Glutamatergic neuron (in vitro differentiated cells): ENCODE data around the gene MCTP2. TPM values are rescaled to one million over a fixed set of nuclear protein-coding genes. Genes with fewer than 3 reads are reported as not detected.

Experiments
- DNase-seq: peaks from one replicate; pipeline ENCODE4 v3.0.0; 2022
- H3K27ac Mint-ChIP-seq: one replicate; pipeline ENCODE4 v1.8.0; 2020; ENCODE audit warnings: mild to moderate bottlenecking, mixed read lengths, inconsistent platforms; ENCODE audit not compliant: unreplicated experiment
- H3K27me3 Mint-ChIP-seq: one replicate; pipeline ENCODE4 v1.8.0; 2020; ENCODE audit warnings: mild to moderate bottlenecking, moderate library complexity, mixed read lengths, inconsistent platforms; ENCODE audit not compliant: unreplicated experiment
- H3K36me3 Mint-ChIP-seq: one replicate; pipeline ENCODE4 v1.8.0; 2020; ENCODE audit warnings: mild to moderate bottlenecking, mixed read lengths, inconsistent platforms; ENCODE audit not compliant: unreplicated experiment
- H3K4me1 Mint-ChIP-seq: one replicate; pipeline ENCODE4 v1.8.0; 2020; ENCODE audit warnings: mild to moderate bottlenecking, low read depth, mixed read lengths, inconsistent platforms; ENCODE audit not compliant: unreplicated experiment
- H3K4me3 Mint-ChIP-seq: one replicate; pipeline ENCODE4 v1.8.0; 2020; ENCODE audit warnings: mild to moderate bottlenecking, mixed read lengths, inconsistent platforms; ENCODE audit not compliant: unreplicated experiment
- H3K9me3 Mint-ChIP-seq: one replicate; pipeline ENCODE4 v1.8.0; 2020; ENCODE audit warnings: mild to moderate bottlenecking, moderate library complexity, mixed read lengths, inconsistent platforms; ENCODE audit not compliant: unreplicated experiment
- CTCF ChIP-seq: fragments of 200-600 bp; sonication (generic); IDR thresholded peaks from one replicate; pipeline ENCODE4 v1.5.0; 2021; ENCODE audit not compliant: partially characterized antibody, unreplicated experiment
- total RNA-seq: library from RNA; stranded (reverse); fragmentation: NEBNext Ultra II Directional; extraction: Animal tissue kit (Norgen Biotek cat#: 25700); gene quantifications from one replicate; pipeline ENCODE4 v1.2.1, GENCODE V29; 2021; ENCODE audit not compliant: unreplicated experiment

MCTP2 gene
- total RNA-seq, 1 donor from 2014 or later = 0.44 TPM

GRCh38 chr15:94404733-94405283 lies 173.4 kb downstream of the MCTP2 start:
- no peaks in the 10 kb centered on the region for H3K27me3 Mint-ChIP-seq
- no peak for TF ChIP-seq CTCF
- no peak overlapping the region for H3K27ac Mint-ChIP-seq
- H3K4me1 Mint-ChIP-seq = no peaks in the 10 kb centered on the region
- DNase-seq = no peak
- H3K4me3 Mint-ChIP-seq = no peak overlapping the region
- H3K36me3 Mint-ChIP-seq = no peaks in the 10 kb centered on the region
- H3K9me3 Mint-ChIP-seq = no peaks in the 10 kb centered on the region

GRCh38 chr15:94411285-94411684 lies 179.9 kb downstream of the MCTP2 start:
- no peak for DNase-seq
- Mint-ChIP-seq H3K27ac (no peak overlapping the region), H3K4me1 (peaks cover 28% of the 10 kb centered on the region), H3K36me3 (no peaks in the 10 kb centered on the region), H3K27me3 (no peaks in the 10 kb centered on the region), H3K4me3 (no peak overlapping the region), H3K9me3 (no peaks in the 10 kb centered on the region)
- TF ChIP-seq CTCF = no peak

GRCh38 chr15:94411846-94412245 lies 180.5 kb downstream of the MCTP2 start:
- H3K4me1 Mint-ChIP-seq = peaks cover 33% of the 10 kb centered on the region
- H3K9me3 Mint-ChIP-seq = no peaks in the 10 kb centered on the region
- no peaks in the 10 kb centered on the region for H3K27me3 Mint-ChIP-seq
- no peak for TF ChIP-seq CTCF
- no peaks in the 10 kb centered on the region for H3K36me3 Mint-ChIP-seq
- no peak for DNase-seq
- no peak overlapping the region for H3K27ac Mint-ChIP-seq
- H3K4me3 Mint-ChIP-seq = no peak overlapping the region

- H3K27ac Mint-ChIP-seq = no peak overlapping the region
- no peak overlapping the region for H3K4me3 Mint-ChIP-seq
- no peak for DNase-seq
- no peaks in the 10 kb centered on the region for H3K27me3 Mint-ChIP-seq
- no peaks in the 10 kb centered on the region for H3K36me3 Mint-ChIP-seq
- TF ChIP-seq CTCF = peak; percentile 58
- no peaks in the 10 kb centered on the region for H3K9me3 Mint-ChIP-seq
- peaks cover 40% of the 10 kb centered on the region for H3K4me1 Mint-ChIP-seq
These were observed 181.8 kb downstream of the MCTP2 start for GRCh38 chr15:94412979-94413746.

- Mint-ChIP-seq H3K36me3 (no peaks in the 10 kb centered on the region), H3K4me1 (peaks cover 44% of the 10 kb centered on the region), H3K27ac (peak overlapping the region; percentile 14), H3K4me3 (no peak overlapping the region), H3K27me3 (no peaks in the 10 kb centered on the region), H3K9me3 (no peaks in the 10 kb centered on the region)
- DNase-seq = no peak
- no peak for TF ChIP-seq CTCF
These were observed 183.6 kb downstream of the MCTP2 start for GRCh38 chr15:94414916-94415315.
